ENCODE measurements around the gene TBL3.
A peak's percentile ranks its signal among the peaks of the same experiment; 100 is the strongest.

TBL3 gene

GRCh38 chr16:2023092-2024031 is 51.5 kb downstream of the TBL3 start (continued):
- 0 out of 2 replicates have a peak, but pooled peaks have one; percentile 23 for TF ChIP-seq PRDM10 (tag by site-specific recombination; IDR thresholded peaks at IDR 0.05)
- no peak for TF ChIP-seq ZNF449 (tag by site-specific recombination; IDR thresholded peaks at IDR 0.05)
- no peak for TF ChIP-seq ZNF830 (tag by site-specific recombination; IDR thresholded peaks at IDR 0.05; ENCODE audit: low read depth)
- no peak for TF ChIP-seq ZNF148 (tag by site-specific recombination; IDR thresholded peaks at IDR 0.05; ENCODE audit: borderline replicate concordance)

- H3K4me1 ChIP-seq (ENCODE audit: control insufficient read depth, insufficient read depth, low read length), result peaks cover 3% of the 10 kb centered on the region; the same call in 1 of the 2 replicates
- ChIA-PET POLR2A (interaction anchor here (1.0 to 3.2 kb wide), 2 partner anchors 113 to 131 kb away, joined by 4 to 18 read pairs; partner anchors contain the start of gene TRAF7), CTCF (interaction anchor here (2.2 to 3.9 kb wide), 3 partner anchors 11 to 130 kb away, joined by 11 to 35 read pairs (median 20); partner anchors contain the start of gene TRAF7)
- no peak overlapping the region for H3K4me3 ChIP-seq (ENCODE audit: low read depth, low read length)
- H3K27ac ChIP-seq (ENCODE audit: extremely low read depth, low read depth, low read length), result no peak overlapping the region
- TF ChIP-seq ZNF169 (tag by site-specific recombination; IDR thresholded peaks at IDR 0.05) (no peak), SP3 (tag by site-specific recombination; IDR thresholded peaks at IDR 0.05) (no peak), WT1 (tag by site-specific recombination; IDR thresholded peaks at IDR 0.05) (no peak), ZNF776 (tag by site-specific recombination; IDR thresholded peaks at IDR 0.05; ENCODE audit: borderline replicate concordance) (no peak), ZNF555 (tag by site-specific recombination; conservative IDR thresholded peaks at IDR 0.05) (no peak), ZSCAN23 (tag by site-specific recombination; IDR thresholded peaks at IDR 0.05) (no peak), ZNF18 (tag by site-specific recombination; IDR thresholded peaks at IDR 0.05) (no peak), ZNF146 (tag by site-specific recombination; IDR thresholded peaks at IDR 0.05) (no peak), RBAK (tag by site-specific recombination; IDR thresholded peaks at IDR 0.05) (no peak), ZNF140 (tag by site-specific recombination; IDR thresholded peaks at IDR 0.05) (no peak), PRDM10 (tag by site-specific recombination; IDR thresholded peaks at IDR 0.05) (no peak), ZNF473 (tag by site-specific recombination; IDR thresholded peaks at IDR 0.05) (no peak), ZFP37 (tag by site-specific recombination; IDR thresholded peaks at IDR 0.05) (no peak), ZNF223 (tag by site-specific recombination; IDR thresholded peaks at IDR 0.05) (no peak)
- no peaks in the 10 kb centered on the region for H3K9me3 ChIP-seq (ENCODE audit: control insufficient read depth, insufficient read depth, low read depth, low read length)
- no peaks in the 10 kb centered on the region for H3K36me3 ChIP-seq (ENCODE audit: control insufficient read depth in 2 of 2, insufficient read depth in 1 of 2, low read length in 2 of 2)
These were observed 52.2 kb downstream of the TBL3 start for GRCh38 chr16:2024032-2024420.

Measured in HEK293 (cell line).